Mesendoderm (in vitro differentiated cells): ENCODE results near the gene CDC42SE2.

Experiments
- DNase-seq: peaks from one replicate; pipeline ENCODE4 v3.0.0; 2013
- H2AK5ac ChIP-seq: 2 replicates; pipeline ENCODE4 v1.6.1; 2013; ENCODE audit warnings: low read length, inconsistent platforms
- H2BK120ac ChIP-seq: 2 replicates; pipeline ENCODE4 v1.6.1; 2013; ENCODE audit warnings: low read depth, mild to moderate bottlenecking, low read length, moderate library complexity, mixed read lengths
- H2BK15ac ChIP-seq: replicated peaks from 2 replicates; pipeline ENCODE4 v1.6.1; 2013; ENCODE audit warnings: low read depth, mild to moderate bottlenecking, moderate library complexity
- H2BK5ac ChIP-seq: 2 replicates; pipeline ENCODE4 v1.6.1; 2013; ENCODE audit warnings: low read length, inconsistent platforms
- H3K18ac ChIP-seq: 2 replicates; pipeline ENCODE4 v1.6.1; 2013; ENCODE audit warnings: mild to moderate bottlenecking, low read length, mixed read lengths
- H3K23ac ChIP-seq: one replicate; pipeline ENCODE4 v1.6.1; 2013; ENCODE audit warnings: low read length
- H3K27ac ChIP-seq: 2 replicates; pipeline ENCODE4 v1.5.1; 2013; ENCODE audit warnings: low read depth, mild to moderate bottlenecking, inconsistent platforms, low read length, moderate library complexity
- H3K27me3 ChIP-seq: 2 replicates; pipeline ENCODE4 v1.6.1; 2013; ENCODE audit warnings: low read length, control low read depth, mild to moderate bottlenecking, inconsistent platforms; ENCODE audit not compliant: insufficient read depth, poor library complexity
- H3K36me3 ChIP-seq: 2 replicates; pipeline ENCODE4 v1.6.1; 2013; ENCODE audit warnings: low read length, inconsistent platforms; ENCODE audit not compliant: control insufficient read depth, insufficient read depth
- H3K4ac ChIP-seq: one replicate; pipeline ENCODE4 v1.6.1; 2013; ENCODE audit warnings: low read depth, mild to moderate bottlenecking, low read length, moderate library complexity
- H3K4me1 ChIP-seq: 2 replicates; pipeline ENCODE4 v1.6.1; 2013; ENCODE audit warnings: low read depth, low read length, inconsistent platforms; ENCODE audit not compliant: control insufficient read depth
- H3K4me2 ChIP-seq: 2 replicates; pipeline ENCODE4 v1.6.1; 2013; ENCODE audit warnings: low read length
- H3K4me3 ChIP-seq: 2 replicates; pipeline ENCODE4 v1.5.1; 2013; ENCODE audit warnings: mild to moderate bottlenecking, low read length
- H3K56ac ChIP-seq: one replicate; pipeline ENCODE4 v1.6.1; 2013; ENCODE audit warnings: low read length
- H3K79me1 ChIP-seq: 2 replicates; pipeline ENCODE4 v1.6.1; 2013; ENCODE audit warnings: low read length, inconsistent platforms
- H3K79me2 ChIP-seq: 2 replicates; pipeline ENCODE4 v1.6.1; 2013; ENCODE audit warnings: mild to moderate bottlenecking, low read length; ENCODE audit not compliant: control insufficient read depth, insufficient read depth
- H3K9ac ChIP-seq: 2 replicates; pipeline ENCODE4 v1.6.1; 2013; ENCODE audit warnings: low read length, inconsistent platforms
- H4K5ac ChIP-seq: one replicate; pipeline ENCODE4 v1.6.1; 2013; ENCODE audit warnings: low read length
- H4K8ac ChIP-seq: one replicate; pipeline ENCODE4 v1.6.1; 2013; ENCODE audit warnings: low read depth, mild to moderate bottlenecking, control low read depth, low read length, moderate library complexity
- WGBS: extraction: QIAGEN DNeasy Blood & Tissue Kit; methylation state at CpG from one replicate; pipeline ENCODE4 v1.1.7; 2013; ENCODE audit warnings: low lambda C conversion rate, missing lambda C conversion rate; ENCODE audit not compliant: insufficient coverage; ENCODE audit errors: extremely low coverage; 5-methylcytosine and 5-hydroxymethylcytosine counted together

Gene CDC42SE2

DNA sequence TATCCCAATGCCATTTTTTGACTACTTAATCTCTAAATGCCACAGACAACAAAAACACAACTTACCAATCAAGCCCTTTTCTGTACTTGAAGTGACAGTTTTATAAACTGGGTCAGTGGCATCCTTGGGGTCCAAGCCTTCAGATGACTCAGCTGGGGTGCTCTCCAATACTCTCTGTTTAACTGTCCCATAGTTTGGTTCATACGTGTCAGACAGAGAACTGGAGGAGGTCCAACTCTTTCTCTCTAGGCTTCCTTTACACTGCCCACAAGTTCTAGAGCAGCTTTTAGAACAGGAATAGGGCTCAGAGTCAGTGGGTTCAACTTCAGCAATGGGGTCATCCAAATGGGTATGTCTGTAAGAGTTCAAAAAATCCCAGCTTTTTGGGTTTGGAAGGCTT, 166.9 kb downstream of the CDC42SE2 start:
- no CpG with 5 or more reads among the region's 1 CpG for WGBS
- H3K79me2 ChIP-seq: no peaks in the 10 kb centered on the region

DNA sequence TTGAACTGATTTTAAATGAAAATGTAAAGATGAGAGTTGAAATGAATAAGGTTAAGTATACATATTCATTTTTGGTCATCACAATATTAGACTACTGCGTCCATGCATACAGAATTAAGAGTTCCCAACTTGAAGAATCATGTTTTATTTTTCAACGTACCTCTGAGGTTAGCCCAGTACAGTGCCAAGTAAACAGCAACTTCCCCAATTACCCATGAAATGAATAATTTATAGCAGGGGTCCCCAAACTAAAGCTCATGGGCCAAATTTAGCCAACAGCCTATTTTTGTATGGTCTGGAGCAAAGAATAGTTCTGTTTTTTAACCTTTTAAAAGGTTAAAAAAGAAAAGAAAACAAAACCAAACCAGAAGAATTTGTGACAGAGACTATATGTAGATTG, 167.9 kb downstream of the CDC42SE2 start:
- no peak overlapping the region for H3K4me3 ChIP-seq
- no peak overlapping the region for H4K8ac ChIP-seq
- no peak overlapping the region for H3K23ac ChIP-seq
- no peaks in the 10 kb centered on the region for H3K4me1 ChIP-seq
- no peaks in the 10 kb centered on the region for H3K79me1 ChIP-seq
- H3K36me3 ChIP-seq: peaks cover 3% of the 10 kb centered on the region
- H3K18ac ChIP-seq: no peak overlapping the region
- WGBS: no CpG with 5 or more reads among the region's 2 CpGs
- no peak overlapping the region for H3K4me2 ChIP-seq
- H3K56ac ChIP-seq: no peak overlapping the region
- H2BK120ac ChIP-seq: no peak overlapping the region
- H3K27ac ChIP-seq: no peak overlapping the region
- no peak overlapping the region for H3K9ac ChIP-seq
- no peaks in the 10 kb centered on the region for H3K27me3 ChIP-seq
- H2AK5ac ChIP-seq: no peak overlapping the region
- H4K5ac ChIP-seq: no peak overlapping the region
- no peak overlapping the region for H2BK15ac ChIP-seq
- H3K79me2 ChIP-seq: no peaks in the 10 kb centered on the region
- no peak for DNase-seq
- H3K4ac ChIP-seq: no peak overlapping the region
- no peak overlapping the region for H2BK5ac ChIP-seq

More for the DNA sequence above, 166.9 kb downstream of the CDC42SE2 start:
- no peaks in the 10 kb centered on the region for H3K27me3 ChIP-seq
- no peak overlapping the region for H3K9ac ChIP-seq
- no peak overlapping the region for H3K56ac ChIP-seq
- DNase-seq: no peak
- H2BK120ac ChIP-seq: no peak overlapping the region
- no peak overlapping the region for H3K23ac ChIP-seq
- no peak overlapping the region for H3K4ac ChIP-seq
- no peak overlapping the region for H2BK5ac ChIP-seq
- no peak overlapping the region for H4K5ac ChIP-seq
- no peak overlapping the region for H2AK5ac ChIP-seq
- no peak overlapping the region for H3K18ac ChIP-seq
- H2BK15ac ChIP-seq: no peak overlapping the region
- no peak overlapping the region for H3K4me3 ChIP-seq
- H4K8ac ChIP-seq: no peak overlapping the region
- H3K4me2 ChIP-seq: no peak overlapping the region
- no peak overlapping the region for H3K27ac ChIP-seq
- no peaks in the 10 kb centered on the region for H3K79me1 ChIP-seq
- H3K4me1 ChIP-seq: no peaks in the 10 kb centered on the region
- peaks cover 3% of the 10 kb centered on the region for H3K36me3 ChIP-seq

DNA sequence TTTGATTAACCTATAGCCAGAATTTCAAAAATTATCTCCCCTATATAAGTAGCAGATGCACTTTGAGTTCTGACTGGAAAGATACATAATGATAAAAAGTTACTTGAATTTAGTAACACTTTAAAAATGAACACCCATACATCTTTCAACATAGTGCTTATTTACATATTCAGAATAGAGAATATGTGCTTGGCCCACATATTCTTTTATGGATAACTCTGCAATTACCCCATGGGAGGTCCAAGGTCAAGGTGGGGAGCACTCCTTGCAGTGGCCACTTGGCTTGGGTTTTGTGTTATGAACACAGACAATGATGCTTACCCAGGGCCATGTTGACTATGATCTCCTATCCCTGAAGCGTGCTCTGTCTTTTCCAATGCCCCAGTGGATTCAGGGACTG, 169.3 kb downstream of the CDC42SE2 start:
- WGBS: no CpG with 5 or more reads among the region's 1 CpG
- Histone ChIP-seq H3K23ac (no peak overlapping the region), H4K8ac (no peak overlapping the region), H3K79me1 (no peaks in the 10 kb centered on the region), H2BK5ac (no peak overlapping the region), H3K18ac (no peak overlapping the region), H3K4me1 (no peaks in the 10 kb centered on the region), H3K56ac (no peak overlapping the region), H2BK15ac (no peak overlapping the region), H3K4ac (no peak overlapping the region), H3K79me2 (no peaks in the 10 kb centered on the region), H4K5ac (no peak overlapping the region), H2BK120ac (no peak overlapping the region), H3K4me3 (no peak overlapping the region), H2AK5ac (no peak overlapping the region), H3K9ac (no peak overlapping the region), H3K27ac (no peak overlapping the region), H3K36me3 (peaks cover 3% of the 10 kb centered on the region), H3K4me2 (no peak overlapping the region), H3K27me3 (no peaks in the 10 kb centered on the region)
- no peak for DNase-seq

DNA sequence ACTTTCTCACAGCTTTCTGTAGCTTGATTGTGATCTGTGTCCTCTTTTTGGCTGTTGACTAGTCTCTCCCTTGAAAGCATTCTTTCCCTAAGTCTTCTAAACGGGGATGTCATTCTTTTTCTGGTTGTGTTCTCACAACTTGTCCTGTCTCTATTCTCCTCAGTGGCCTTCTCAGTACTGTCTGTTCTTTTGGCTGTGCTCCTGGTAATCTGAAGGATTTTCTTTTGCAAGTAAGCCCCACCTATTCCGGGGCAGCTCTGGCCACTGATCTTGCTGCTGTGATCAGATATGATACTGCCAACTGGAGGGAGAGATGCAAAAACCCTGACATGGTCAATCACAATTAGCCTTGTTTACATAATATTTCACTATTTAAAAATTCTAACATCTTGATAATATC, 172.2 kb downstream of the CDC42SE2 start:
- H3K36me3 ChIP-seq: peaks cover 3% of the 10 kb centered on the region
- DNase-seq: no peak
- H3K56ac ChIP-seq: no peak overlapping the region
- no peaks in the 10 kb centered on the region for H3K79me2 ChIP-seq
- no peak overlapping the region for H2BK15ac ChIP-seq
- no peak overlapping the region for H3K9ac ChIP-seq
- no peak overlapping the region for H4K5ac ChIP-seq
- no peak overlapping the region for H4K8ac ChIP-seq
- H2BK5ac ChIP-seq: no peak overlapping the region
- no peaks in the 10 kb centered on the region for H3K27me3 ChIP-seq
- H3K4me1 ChIP-seq: no peaks in the 10 kb centered on the region
- WGBS: no CpG with 5 or more reads among the region's 2 CpGs
- H3K4ac ChIP-seq: no peak overlapping the region
- no peak overlapping the region for H3K18ac ChIP-seq
- H3K4me3 ChIP-seq: no peak overlapping the region
- H3K4me2 ChIP-seq: no peak overlapping the region
- H3K23ac ChIP-seq: no peak overlapping the region
- H2BK120ac ChIP-seq: no peak overlapping the region
- no peak overlapping the region for H2AK5ac ChIP-seq
- H3K79me1 ChIP-seq: no peaks in the 10 kb centered on the region
- H3K27ac ChIP-seq: no peak overlapping the region

DNA sequence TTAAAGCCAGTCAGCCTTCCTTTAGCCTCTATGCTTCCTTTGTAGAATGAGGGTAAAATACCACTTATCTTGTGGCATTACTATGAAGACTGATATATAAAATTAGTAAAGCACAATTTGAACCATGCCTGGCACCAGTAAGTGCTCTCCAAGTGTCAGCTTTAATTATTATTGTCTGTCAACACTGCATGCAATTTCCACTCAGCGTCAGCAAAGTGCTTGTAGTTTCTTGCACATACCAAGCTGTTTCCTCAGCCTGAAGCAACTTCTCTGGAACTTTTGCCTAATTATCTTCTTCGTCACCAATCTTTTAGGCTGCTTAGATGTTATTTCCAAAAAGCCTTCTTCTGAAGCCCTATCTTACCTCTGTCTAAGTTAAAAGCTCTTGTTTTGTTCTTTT, 177.3 kb downstream of the CDC42SE2 start:
- Histone ChIP-seq H3K79me2 (no peaks in the 10 kb centered on the region), H3K27me3 (no peaks in the 10 kb centered on the region), H4K8ac (no peak overlapping the region), H3K27ac (no peak overlapping the region), H2AK5ac (no peak overlapping the region), H3K36me3 (no peaks in the 10 kb centered on the region), H3K4me2 (no peak overlapping the region), H2BK15ac (no peak overlapping the region), H3K23ac (no peak overlapping the region), H3K56ac (no peak overlapping the region), H3K4me3 (no peak overlapping the region), H3K4ac (no peak overlapping the region), H2BK5ac (no peak overlapping the region), H3K79me1 (no peaks in the 10 kb centered on the region), H4K5ac (no peak overlapping the region), H2BK120ac (no peak overlapping the region), H3K4me1 (no peaks in the 10 kb centered on the region), H3K18ac (no peak overlapping the region), H3K9ac (no peak overlapping the region)
- no peak for DNase-seq
- no CpG with 5 or more reads among the region's 2 CpGs for WGBS
